ENCODE results near the gene C18orf63.

The C18orf63 gene

DNA sequence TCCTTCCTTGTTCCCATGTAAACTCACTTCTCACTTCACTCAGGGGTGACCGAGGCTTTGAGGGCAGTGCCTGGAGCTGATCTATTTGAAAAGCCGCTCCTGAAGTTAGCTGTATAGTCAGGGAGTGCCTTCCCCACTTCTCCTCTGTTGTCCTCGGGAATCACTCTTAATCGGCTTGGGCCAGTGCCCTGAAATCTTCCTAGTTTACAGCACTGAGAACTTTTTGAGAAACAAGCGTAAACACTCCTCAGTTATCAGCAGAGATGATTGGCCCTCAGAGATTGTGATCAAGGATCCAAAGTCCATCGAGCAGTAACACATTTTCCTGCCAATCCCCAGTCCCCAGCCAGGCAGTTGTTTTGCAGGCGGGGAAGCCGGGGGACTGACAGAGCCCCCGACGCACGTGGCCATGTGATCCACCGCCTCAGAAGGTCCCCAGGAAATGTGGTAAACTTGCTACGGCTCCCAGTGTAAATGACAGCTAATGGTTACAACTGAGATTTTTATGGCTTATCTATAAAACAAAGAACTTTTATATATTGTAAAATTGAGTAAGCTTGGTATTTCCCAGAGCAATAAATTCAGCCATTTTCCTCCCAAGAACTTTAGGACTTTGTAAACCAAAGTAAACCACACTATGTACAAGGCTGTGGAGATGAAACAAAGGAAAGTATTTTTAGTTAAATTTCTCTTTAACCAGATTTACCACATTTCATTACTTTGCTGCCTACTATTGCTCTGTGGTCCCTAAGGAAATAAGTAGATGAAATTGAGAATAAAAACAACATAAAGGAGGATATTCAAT is 53.5 kb downstream of the C18orf63 start:
- DNase-seq (ENCODE audit: low read depth, low spot score): no peak
- no peak overlapping the region for H3K27ac ChIP-seq

- no peak overlapping the region for H3K27ac ChIP-seq
- DNase-seq (ENCODE audit: low read depth, low spot score): no peak
These were observed 54.5 kb downstream of the C18orf63 start for GRCh38 chr18:74370115-74370514.

DNA sequence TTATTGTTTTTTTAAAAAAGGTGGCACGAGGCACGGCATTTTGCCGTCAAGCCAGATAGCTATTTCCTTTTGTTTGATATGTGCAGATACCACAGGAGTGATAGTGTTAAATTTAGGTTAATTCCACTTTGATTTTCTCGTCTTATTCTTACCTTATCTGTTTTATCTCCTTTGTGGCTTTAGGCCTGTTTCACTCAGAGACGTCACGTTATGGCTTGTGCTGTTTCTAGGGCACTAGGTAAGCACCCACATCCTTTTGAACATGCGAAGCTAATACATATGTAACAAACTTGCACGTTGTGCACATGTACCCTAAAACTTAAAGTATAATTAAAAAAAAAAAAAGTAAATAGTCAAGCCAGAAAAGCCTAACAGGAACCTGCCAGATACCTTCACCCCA is 57.8 kb downstream of the C18orf63 start:
- DNase-seq (ENCODE audit: low read depth, low spot score): no peak
- no peak overlapping the region for H3K27ac ChIP-seq

DNA sequence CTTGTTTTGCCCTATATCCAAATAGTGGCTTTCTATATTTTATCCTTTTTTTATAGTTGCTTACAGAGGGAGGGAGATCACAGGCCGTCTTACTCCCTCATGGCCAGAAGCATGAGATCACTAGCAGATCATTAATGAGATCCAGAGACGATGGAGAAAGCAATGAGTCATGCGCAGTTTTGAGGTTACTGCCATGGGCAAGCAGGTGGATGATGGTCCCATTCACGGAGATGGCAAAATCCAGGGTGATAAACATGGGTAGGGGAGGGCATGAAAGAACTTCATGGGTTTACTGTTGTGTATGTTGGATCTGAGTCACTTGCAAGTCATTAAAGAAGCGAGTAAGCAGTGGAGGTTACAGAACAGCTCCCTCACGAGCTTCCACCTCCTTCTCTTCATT is 60.4 kb downstream of the C18orf63 start:
- no peak for DNase-seq (ENCODE audit: low read depth, low spot score)

DNA sequence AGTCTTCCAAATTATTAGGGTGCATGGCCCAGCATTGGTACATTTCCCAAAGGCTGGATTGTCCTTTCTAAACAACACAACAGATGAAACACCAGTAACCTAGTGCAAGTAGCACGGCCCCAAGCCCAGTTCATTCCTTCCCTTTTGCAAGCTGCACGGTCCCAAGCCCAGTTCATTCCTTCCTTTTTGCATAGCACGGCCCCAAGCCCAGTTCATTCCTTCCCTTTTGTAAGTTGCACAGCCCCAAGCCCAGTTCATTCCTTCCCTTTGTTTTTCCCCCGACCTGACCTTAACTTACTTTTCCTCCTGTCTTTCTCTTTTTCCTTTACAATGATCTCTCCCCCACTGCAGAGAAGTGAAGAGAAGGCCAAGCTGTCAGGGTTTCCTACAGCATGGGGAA is 60.9 kb downstream of the C18orf63 start:
- DNase-seq (ENCODE audit: low read depth, low spot score): no peak

More for the DNA sequence above, 60.4 kb downstream of the C18orf63 start:
- H3K27ac ChIP-seq: no peak overlapping the region

GRCh38 chr18:74377776-74378175 is 62.1 kb downstream of the C18orf63 start:
- no peak for DNase-seq (ENCODE audit: low read depth, low spot score)
- H3K27ac ChIP-seq: no peak overlapping the region

More for the DNA sequence above, 60.9 kb downstream of the C18orf63 start:
- no peak overlapping the region for H3K27ac ChIP-seq

GRCh38 chr18:74378179-74378682 is 62.6 kb downstream of the C18orf63 start:
- DNase-seq (ENCODE audit: low read depth, low spot score): no peak
- no peak overlapping the region for H3K27ac ChIP-seq

DNA sequence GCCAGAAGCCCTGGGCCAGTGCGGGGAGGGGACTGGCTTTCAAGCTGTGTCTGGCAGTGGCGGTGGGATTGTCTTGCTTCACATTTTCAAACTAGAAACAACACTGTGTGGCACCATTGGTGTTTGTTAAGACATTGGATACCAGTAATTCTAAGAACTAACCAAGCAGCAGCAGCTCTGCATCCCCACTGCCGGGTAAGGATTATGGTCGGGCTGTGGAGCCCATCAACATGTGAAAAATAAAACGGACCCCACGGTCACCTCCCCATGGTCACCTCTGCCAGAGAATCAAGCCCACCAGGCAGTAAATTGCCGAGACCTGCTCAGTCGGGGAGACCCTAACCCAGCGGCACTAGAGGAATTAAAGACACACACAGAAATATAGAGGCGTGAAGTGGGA is 65.3 kb downstream of the C18orf63 start:
- no peak for DNase-seq (ENCODE audit: low read depth, low spot score)
- no peak overlapping the region for H3K27ac ChIP-seq

DNA sequence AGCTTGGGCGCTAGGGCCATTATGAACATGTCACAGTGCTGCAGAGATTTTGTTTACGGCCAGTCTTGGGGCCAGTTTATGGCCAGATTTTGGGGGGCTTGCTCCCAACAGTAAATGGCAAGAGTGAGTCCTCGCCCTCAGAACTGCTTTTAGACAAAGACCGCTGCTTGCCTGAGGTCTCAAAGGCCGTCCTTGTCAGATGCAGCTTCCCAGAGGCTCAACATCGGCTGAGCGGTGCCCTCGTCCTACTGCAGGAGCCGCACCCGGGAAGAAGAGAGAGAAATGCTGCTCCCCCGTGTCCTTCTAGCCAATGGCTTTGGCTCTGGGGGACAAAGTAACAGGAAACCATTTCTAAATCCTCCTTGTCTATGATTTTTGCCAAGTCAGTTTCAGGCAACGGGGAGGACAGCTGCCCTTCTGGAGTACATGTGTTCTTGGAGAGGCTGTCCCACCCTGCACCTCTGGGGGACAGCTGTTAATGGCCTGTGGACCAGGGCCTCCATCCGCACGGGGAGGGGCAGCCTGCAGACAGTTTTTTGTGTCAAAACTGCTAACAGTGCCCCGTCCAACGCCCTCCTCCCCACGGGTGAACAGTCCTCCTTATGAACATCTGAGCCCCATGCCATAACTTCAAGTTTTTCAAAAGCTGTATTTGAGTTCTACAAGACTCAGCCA is 66.1 kb downstream of the C18orf63 start:
- no peak overlapping the region for H3K27ac ChIP-seq

GRCh38 chr18:74382481-74383017 is 66.9 kb downstream of the C18orf63 start:
- no peak for DNase-seq (ENCODE audit: low read depth, low spot score)
- H3K27ac ChIP-seq: no peak overlapping the region

More for the DNA sequence above, 66.1 kb downstream of the C18orf63 start:
- no peak for DNase-seq (ENCODE audit: low read depth, low spot score)

GRCh38 chr18:74387383-74387782 is 71.7 kb downstream of the C18orf63 start:
- H3K27ac ChIP-seq: no peak overlapping the region
- DNase-seq (ENCODE audit: low read depth, low spot score): no peak

DNA sequence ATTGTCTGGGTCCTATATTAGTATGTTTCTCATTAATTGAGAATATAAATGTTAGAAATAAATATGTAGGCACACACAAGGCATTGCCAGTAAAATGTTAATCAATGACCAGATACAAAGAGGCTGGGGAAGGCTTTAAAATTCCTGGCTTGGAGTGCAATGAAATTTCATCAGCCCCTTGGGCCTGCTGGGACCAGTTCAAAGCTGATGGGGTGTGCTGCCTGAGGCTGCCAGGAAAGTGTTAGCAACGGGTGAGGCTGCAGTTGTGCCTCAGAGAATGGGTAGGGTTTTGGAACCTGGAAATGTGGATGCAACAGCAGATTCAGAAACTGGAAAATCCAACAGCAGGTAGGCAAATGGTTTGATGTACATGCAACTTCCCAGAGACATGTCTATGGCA is 72.6 kb downstream of the C18orf63 start:
- no peak for DNase-seq (ENCODE audit: low read depth, low spot score)
- H3K27ac ChIP-seq: no peak overlapping the region

- DNase-seq (ENCODE audit: low read depth, low spot score): no peak
- no peak overlapping the region for H3K27ac ChIP-seq
These were observed 73.7 kb downstream of the C18orf63 start for GRCh38 chr18:74389171-74389927.

DNA sequence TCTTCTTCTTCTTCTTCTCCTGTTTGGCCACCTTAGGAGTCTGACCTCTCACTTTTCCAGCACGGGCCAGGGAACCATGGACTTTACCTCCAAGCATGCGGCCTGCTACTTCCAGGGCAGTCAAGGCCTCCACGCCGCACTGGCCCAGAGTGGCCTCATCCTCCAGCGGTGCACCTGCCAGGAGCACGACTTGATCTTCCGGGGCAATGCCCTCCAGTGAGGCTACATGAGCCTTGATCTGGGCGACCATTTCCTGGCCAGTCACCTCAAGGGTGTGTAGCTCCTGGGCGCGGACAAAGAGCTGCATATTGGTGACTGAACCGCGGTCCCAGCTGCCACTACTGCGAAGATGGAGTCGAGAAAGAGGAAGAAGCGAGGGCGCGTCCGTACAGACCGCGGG is 74.4 kb downstream of the C18orf63 start:
- no peak for DNase-seq (ENCODE audit: low read depth, low spot score)

GRCh38 chr18:74390900-74391299 is 75.3 kb downstream of the C18orf63 start:
- H3K27ac ChIP-seq: no peak overlapping the region
- no peak for DNase-seq (ENCODE audit: low read depth, low spot score)

More for the DNA sequence above, 74.4 kb downstream of the C18orf63 start:
- H3K27ac ChIP-seq: no peak overlapping the region

DNA sequence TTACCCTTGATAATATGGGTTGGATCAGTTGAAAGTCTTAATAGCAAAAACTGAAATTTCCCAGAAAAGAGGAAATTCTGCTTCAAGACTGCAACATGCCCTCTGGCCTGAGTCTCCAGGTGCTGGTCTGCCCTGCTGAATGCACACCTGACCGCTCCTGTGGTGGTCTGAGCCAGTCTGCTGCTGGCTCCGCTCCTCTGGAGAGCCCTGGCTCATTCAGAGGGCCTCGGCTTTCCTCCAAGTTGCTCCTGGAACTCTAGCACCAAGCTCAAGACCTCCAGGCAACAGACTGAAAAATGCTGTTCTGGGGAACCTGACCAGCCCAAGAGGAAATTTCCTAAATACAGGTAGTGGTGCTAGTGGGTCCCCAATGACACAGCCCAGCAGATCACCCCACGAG is 76.7 kb downstream of the C18orf63 start:
- no peak for DNase-seq (ENCODE audit: low read depth, low spot score)

DNA sequence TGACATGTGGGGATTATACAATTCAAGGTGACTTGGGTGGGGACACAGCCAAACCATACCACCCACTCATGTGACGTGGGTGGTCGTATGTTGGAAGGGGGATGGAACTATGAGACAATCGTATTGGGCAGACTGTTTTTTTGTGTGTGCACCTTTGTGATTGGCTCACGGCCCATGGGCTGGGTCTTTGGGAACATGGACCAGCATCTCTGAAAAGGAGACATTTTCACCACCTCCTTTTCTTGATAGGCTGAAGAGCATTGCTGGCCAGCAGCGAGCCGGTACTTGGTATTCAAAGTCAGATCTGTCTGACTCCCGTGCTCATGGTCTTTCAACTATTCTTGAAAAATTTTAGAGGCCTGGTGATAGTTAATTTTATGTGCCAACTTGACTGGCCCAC is 79.4 kb downstream of the C18orf63 start:
- no peak overlapping the region for H3K27ac ChIP-seq
- DNase-seq (ENCODE audit: low read depth, low spot score): no peak

More for the DNA sequence above, 76.7 kb downstream of the C18orf63 start:
- H3K27ac ChIP-seq: no peak overlapping the region

DNA sequence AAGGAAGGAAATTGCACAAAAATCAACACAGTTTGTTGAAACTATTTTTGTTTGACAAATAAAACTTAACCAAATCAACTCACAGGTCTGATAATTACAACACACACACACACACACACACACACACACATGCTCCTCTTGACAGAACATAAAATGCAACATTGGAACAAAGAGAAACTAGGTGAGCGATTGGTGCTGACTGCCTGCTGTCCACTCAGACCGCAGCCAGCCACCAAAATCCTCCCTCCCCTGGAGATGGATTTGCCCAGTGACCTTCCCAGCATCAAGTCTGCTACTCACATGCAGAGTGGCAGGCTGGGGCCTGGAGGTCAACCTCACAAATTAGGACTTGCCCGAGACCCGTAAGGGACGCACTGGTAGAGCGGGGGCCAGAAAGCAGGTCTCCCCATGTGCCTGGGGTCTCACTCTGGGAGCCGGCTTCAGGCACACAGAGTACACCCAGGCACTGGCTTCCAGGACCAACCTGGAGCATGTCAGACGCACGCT is 80.1 kb downstream of the C18orf63 start:
- DNase-seq (ENCODE audit: low read depth, low spot score): no peak
- no peak overlapping the region for H3K27ac ChIP-seq

GRCh38 chr18:74396171-74397169 is 80.8 kb downstream of the C18orf63 start:
- no peak overlapping the region for H3K27ac ChIP-seq
- DNase-seq (ENCODE audit: low read depth, low spot score): no peak

Data from epithelial cell of prostate (primary cell).